ENCODE measurements around the gene NKTR. TPM values are rescaled to one million over a fixed set of nuclear protein-coding genes. Genes with fewer than 3 reads are reported as not detected.

The NKTR gene
- total RNA-seq, 1 donor from 2014 or later, result 142 TPM

DNA sequence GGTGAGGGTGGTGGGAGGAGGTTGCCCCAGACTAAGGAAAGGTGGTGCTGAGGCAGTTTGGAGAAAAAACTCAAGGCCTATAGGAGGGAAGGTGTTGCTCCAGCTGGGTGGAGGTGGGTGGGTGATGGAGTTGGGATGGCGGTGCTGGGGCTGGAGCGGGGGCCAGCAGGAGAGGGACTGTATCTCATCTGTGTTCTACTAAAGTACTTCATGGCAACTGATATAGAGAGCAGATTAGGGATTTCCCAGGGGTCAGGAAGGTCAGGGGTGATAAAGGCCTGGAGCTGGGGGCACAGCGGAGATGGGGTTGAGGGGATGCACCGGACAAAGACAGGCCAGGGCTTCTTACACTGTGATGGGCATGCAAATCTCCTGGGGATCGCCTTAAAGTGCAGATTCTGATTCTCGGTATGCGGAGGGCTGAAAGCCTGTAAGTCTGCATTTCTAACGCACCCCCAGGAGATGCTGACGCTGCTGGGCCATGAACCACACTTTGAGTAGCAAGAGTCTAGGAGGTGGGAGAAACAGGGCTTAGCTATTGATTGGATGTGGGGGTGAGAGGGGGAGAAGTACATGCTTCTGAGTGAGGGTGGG lies 89.0 kb downstream of the NKTR start:
- TF ChIP-seq, protein P1, sequence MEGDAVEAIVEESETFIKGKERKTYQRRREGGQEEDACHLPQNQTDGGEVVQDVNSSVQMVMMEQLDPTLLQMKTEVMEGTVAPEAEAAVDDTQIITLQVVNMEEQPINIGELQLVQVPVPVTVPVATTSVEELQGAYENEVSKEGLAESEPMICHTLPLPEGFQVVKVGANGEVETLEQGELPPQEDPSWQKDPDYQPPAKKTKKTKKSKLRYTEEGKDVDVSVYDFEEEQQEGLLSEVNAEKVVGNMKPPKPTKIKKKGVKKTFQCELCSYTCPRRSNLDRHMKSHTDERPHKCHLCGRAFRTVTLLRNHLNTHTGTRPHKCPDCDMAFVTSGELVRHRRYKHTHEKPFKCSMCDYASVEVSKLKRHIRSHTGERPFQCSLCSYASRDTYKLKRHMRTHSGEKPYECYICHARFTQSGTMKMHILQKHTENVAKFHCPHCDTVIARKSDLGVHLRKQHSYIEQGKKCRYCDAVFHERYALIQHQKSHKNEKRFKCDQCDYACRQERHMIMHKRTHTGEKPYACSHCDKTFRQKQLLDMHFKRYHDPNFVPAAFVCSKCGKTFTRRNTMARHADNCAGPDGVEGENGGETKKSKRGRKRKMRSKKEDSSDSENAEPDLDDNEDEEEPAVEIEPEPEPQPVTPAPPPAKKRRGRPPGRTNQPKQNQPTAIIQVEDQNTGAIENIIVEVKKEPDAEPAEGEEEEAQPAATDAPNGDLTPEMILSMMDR (IDR thresholded peaks at IDR 0.05; ENCODE audit: unreplicated experiment), result no peak
- no peak for DNase-seq (ENCODE audit: low spot score, unreplicated experiment)
- Mint-ChIP-seq H3K27ac (no peak overlapping the region), H3K9me3 (ENCODE audit: low read depth) (no peaks in the 10 kb centered on the region), H3K27me3 (peaks cover 14% of the 10 kb centered on the region), H3K4me1 (ENCODE audit: low read depth) (no peaks in the 10 kb centered on the region), H3K4me3 (ENCODE audit: low read depth) (no peak overlapping the region), H3K36me3 (ENCODE audit: insufficient read depth) (no peaks in the 10 kb centered on the region)

- peaks cover 14% of the 10 kb centered on the region for H3K27me3 Mint-ChIP-seq
- no peaks in the 10 kb centered on the region for H3K36me3 Mint-ChIP-seq (ENCODE audit: insufficient read depth)
- no peak overlapping the region for H3K4me3 Mint-ChIP-seq (ENCODE audit: low read depth)
- H3K9me3 Mint-ChIP-seq (ENCODE audit: low read depth), result no peaks in the 10 kb centered on the region
- no peaks in the 10 kb centered on the region for H3K4me1 Mint-ChIP-seq (ENCODE audit: low read depth)
- TF ChIP-seq, protein P1 (IDR thresholded peaks at IDR 0.05; ENCODE audit: unreplicated experiment), result no peak
- no peak overlapping the region for H3K27ac Mint-ChIP-seq
- DNase-seq (ENCODE audit: low spot score, unreplicated experiment), result no peak
Measured at GRCh38 chr3:42690191-42690590, 89.7 kb downstream of the NKTR start.

DNA sequence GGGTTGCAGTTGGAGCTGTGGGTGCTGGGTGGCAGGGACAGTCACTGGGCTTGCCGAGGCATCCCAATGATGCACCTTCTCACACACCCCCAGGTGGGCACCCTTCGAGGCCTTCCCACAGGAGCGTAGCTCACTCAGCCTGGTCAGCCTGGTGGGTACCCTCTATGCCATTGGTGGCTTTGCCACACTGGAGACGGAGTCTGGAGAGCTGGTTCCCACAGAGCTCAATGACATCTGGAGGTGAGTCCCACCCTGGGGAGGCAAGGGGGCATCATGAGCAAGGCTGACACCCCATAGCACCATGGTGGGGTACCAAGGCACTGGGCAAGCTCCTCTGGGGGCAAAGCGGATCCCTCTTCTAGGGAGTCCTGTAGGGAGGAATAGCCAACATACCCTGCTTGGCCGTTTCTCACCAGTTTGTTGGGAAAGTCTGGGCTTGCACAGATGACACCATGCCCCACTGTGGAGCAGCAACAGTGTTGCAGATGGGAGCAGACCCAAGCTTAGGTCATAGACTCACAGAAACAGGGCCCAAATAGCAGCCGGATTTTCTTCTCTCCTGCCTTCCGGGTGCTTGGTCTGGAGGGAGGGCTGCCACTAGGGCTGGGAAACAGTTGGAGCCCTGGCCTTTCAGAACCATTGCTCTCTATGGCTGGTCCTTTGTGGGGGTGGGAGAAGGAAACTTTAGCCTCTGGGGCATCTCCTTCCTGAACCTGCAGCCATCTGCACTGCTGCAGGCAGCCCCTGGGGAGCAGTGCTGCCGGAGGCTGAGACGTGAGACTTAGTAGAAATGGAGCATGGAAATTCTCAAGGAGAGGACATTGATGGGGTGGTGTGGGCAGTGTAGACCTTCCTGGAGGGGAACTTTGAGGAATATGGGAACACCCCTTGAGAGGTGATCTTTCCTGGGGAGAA lies 90.5 kb downstream of the NKTR start:
- no peaks in the 10 kb centered on the region for H3K36me3 Mint-ChIP-seq (ENCODE audit: insufficient read depth)
- TF ChIP-seq, protein P1 (IDR thresholded peaks at IDR 0.05; ENCODE audit: unreplicated experiment), result no peak
- DNase-seq (ENCODE audit: low spot score, unreplicated experiment), result no peak
- no peak overlapping the region for H3K27ac Mint-ChIP-seq
- peaks cover 14% of the 10 kb centered on the region for H3K27me3 Mint-ChIP-seq
- H3K4me3 Mint-ChIP-seq (ENCODE audit: low read depth), result no peak overlapping the region
- no peaks in the 10 kb centered on the region for H3K9me3 Mint-ChIP-seq (ENCODE audit: low read depth)
- H3K4me1 Mint-ChIP-seq (ENCODE audit: low read depth), result no peaks in the 10 kb centered on the region

DNA sequence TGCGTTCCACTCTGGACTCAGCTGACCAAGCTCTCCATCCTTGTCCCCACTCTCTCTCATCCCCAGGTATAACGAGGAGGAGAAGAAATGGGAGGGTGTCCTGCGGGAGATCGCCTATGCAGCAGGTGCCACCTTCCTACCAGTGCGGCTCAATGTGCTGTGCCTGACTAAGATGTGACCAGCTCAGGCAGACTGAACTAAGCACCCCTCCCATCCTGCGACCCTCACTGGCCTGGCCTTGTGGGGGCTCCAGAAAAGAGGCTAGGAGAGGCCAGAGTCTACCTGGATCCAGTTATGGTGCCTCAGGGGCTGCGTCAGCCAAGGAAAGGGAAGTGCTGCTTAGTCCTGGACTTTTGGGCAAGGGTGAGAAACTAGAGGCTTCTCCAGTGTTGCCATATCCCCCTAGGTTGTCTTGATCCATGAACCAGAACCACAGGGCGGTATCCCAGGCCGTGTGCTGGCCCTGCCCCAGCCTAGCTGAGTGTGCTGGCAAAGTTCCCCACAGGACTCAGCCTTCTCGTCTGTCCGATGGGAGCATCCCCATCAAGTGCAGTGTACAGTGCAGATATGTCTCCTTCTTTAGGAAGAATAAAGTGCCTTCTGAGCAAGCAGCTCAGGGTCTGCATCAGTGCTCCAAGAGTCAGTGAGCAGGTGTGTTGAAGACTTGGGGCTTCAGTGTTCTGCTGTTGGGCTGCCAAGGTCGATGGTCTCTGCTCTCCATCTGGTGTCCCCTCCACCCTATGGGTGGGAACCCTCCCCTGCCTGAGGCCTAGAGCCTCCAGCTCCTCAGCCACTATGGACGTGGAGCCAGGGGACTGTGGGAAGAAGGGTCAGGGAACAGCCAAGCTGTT lies 91.6 kb downstream of the NKTR start:
- TF ChIP-seq, protein P1 (IDR thresholded peaks at IDR 0.05; ENCODE audit: unreplicated experiment), result no peak
- Mint-ChIP-seq H3K4me1 (ENCODE audit: low read depth) (no peaks in the 10 kb centered on the region), H3K9me3 (ENCODE audit: low read depth) (no peaks in the 10 kb centered on the region), H3K4me3 (ENCODE audit: low read depth) (no peak overlapping the region), H3K27ac (no peak overlapping the region), H3K27me3 (peaks cover 14% of the 10 kb centered on the region), H3K36me3 (ENCODE audit: insufficient read depth) (no peaks in the 10 kb centered on the region)
- DNase-seq (ENCODE audit: low spot score, unreplicated experiment), result no peak

Measured in progenitor cell of endocrine pancreas (in vitro differentiated cells).